ENCODE measurements around the gene TRUB2. TPM values are rescaled to one million over a fixed set of nuclear protein-coding genes. Genes with fewer than 3 reads are reported as not detected.

Gene TRUB2
- total RNA-seq, 1 donor from 2014 or later, result 33.4 TPM

GRCh38 chr9:128360826-128361225 is 38.6 kb upstream of the TRUB2 start:
- peaks cover 4% of the 10 kb centered on the region for H3K36me3 Mint-ChIP-seq (ENCODE audit: low read depth)
- no peak overlapping the region for H3K4me3 Mint-ChIP-seq
- no peaks in the 10 kb centered on the region for H3K9me3 Mint-ChIP-seq
- H3K4me1 Mint-ChIP-seq, result peaks cover 40% of the 10 kb centered on the region
- TF ChIP-seq CTCF (conservative IDR thresholded peaks at IDR 0.05), result no peak
- DNase-seq (ENCODE audit: low read depth, low spot score), result no peak
- H3K27ac Mint-ChIP-seq (ENCODE audit: unreplicated experiment), result no peak overlapping the region
- peaks cover 3% of the 10 kb centered on the region for H3K27me3 Mint-ChIP-seq (ENCODE audit: low read depth)

GRCh38 chr9:128358861-128359260 is 36.6 kb upstream of the TRUB2 start:
- Mint-ChIP-seq H3K9me3 (no peaks in the 10 kb centered on the region), H3K27me3 (ENCODE audit: low read depth) (no peaks in the 10 kb centered on the region), H3K27ac (ENCODE audit: unreplicated experiment) (no peak overlapping the region), H3K36me3 (ENCODE audit: low read depth) (peaks cover 6% of the 10 kb centered on the region), H3K4me1 (peaks cover 25% of the 10 kb centered on the region), H3K4me3 (no peak overlapping the region)
- DNase-seq (ENCODE audit: low read depth, low spot score), result no peak
- no peak for TF ChIP-seq CTCF (conservative IDR thresholded peaks at IDR 0.05)

- Mint-ChIP-seq H3K27ac (ENCODE audit: unreplicated experiment) (no peak overlapping the region), H3K9me3 (no peaks in the 10 kb centered on the region), H3K27me3 (ENCODE audit: low read depth) (no peaks in the 10 kb centered on the region), H3K4me1 (peaks cover 18% of the 10 kb centered on the region), H3K4me3 (no peak overlapping the region), H3K36me3 (ENCODE audit: low read depth) (peaks cover 6% of the 10 kb centered on the region)
- no peak for TF ChIP-seq CTCF (conservative IDR thresholded peaks at IDR 0.05)
- DNase-seq (ENCODE audit: low read depth, low spot score), result no peak
Measured at GRCh38 chr9:128358090-128358489, 35.8 kb upstream of the TRUB2 start.

GRCh38 chr9:128355451-128355850 is 33.2 kb upstream of the TRUB2 start:
- Mint-ChIP-seq H3K4me3 (no peak overlapping the region), H3K4me1 (no peaks in the 10 kb centered on the region), H3K27ac (ENCODE audit: unreplicated experiment) (no peak overlapping the region), H3K27me3 (ENCODE audit: low read depth) (no peaks in the 10 kb centered on the region), H3K9me3 (no peaks in the 10 kb centered on the region), H3K36me3 (ENCODE audit: low read depth) (peaks cover 10% of the 10 kb centered on the region)
- no peak for TF ChIP-seq CTCF (conservative IDR thresholded peaks at IDR 0.05)
- DNase-seq (ENCODE audit: low read depth, low spot score), result no peak

- Mint-ChIP-seq H3K27ac (ENCODE audit: unreplicated experiment) (no peak overlapping the region), H3K9me3 (no peaks in the 10 kb centered on the region), H3K4me1 (no peaks in the 10 kb centered on the region), H3K36me3 (ENCODE audit: low read depth) (peaks cover 4% of the 10 kb centered on the region), H3K4me3 (no peak overlapping the region), H3K27me3 (ENCODE audit: low read depth) (no peaks in the 10 kb centered on the region)
- no peak for DNase-seq (ENCODE audit: low read depth, low spot score)
- TF ChIP-seq CTCF (conservative IDR thresholded peaks at IDR 0.05), result no peak
Measured at GRCh38 chr9:128349772-128350171, 27.5 kb upstream of the TRUB2 start.

- H3K36me3 Mint-ChIP-seq (ENCODE audit: low read depth), result peaks cover 4% of the 10 kb centered on the region
- no peak for TF ChIP-seq CTCF (conservative IDR thresholded peaks at IDR 0.05)
- H3K4me3 Mint-ChIP-seq, result no peak overlapping the region
- H3K9me3 Mint-ChIP-seq, result no peaks in the 10 kb centered on the region
- no peak for DNase-seq (ENCODE audit: low read depth, low spot score)
- H3K27me3 Mint-ChIP-seq (ENCODE audit: low read depth), result no peaks in the 10 kb centered on the region
- no peaks in the 10 kb centered on the region for H3K4me1 Mint-ChIP-seq
- H3K27ac Mint-ChIP-seq (ENCODE audit: unreplicated experiment), result no peak overlapping the region
Measured at GRCh38 chr9:128349125-128349524, 26.9 kb upstream of the TRUB2 start.

Measured in neural crest cell (in vitro differentiated cells).